ENCODE measurements around the gene JMJD1C. TPM values are rescaled to one million over a fixed set of nuclear protein-coding genes. Genes with fewer than 3 reads are reported as not detected.
"Not testable (repeated sequence)": the region's sequence is repeated elsewhere in the genome, so short reads cannot be mapped to it uniquely, and the experiment has no call there.

The JMJD1C gene
- total RNA-seq, 1 donor from 2014 or later = 143 TPM

DNA sequence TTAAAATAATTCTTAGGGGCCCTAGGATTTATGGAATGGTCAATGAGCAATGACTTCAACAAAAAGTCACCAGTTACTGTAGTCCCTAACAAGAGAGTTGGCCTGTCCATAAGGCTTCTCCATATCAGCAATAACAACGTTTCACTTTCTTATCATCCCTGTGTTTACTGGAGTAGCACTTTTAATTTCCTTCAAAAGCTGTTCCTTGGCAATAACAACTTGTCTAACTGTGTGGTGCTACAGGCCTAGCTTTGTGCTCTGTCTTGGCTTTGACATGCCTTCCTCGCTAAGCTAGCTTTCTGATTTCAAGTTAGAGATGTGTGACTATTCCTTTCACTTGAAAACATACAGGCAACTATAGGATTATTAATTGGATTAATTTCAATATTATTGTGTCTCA lies 81.1 kb downstream of the JMJD1C start:
- H3K4me3 Mint-ChIP-seq = no peak overlapping the region
- Histone ChIP-seq H3F3A (ENCODE audit: low read depth) (no peaks in the 10 kb centered on the region), H3K4me3 (no peak overlapping the region), H3K9ac (no peak overlapping the region), H3K36me3 (peaks cover 2% of the 10 kb centered on the region), H3K27ac (no peak overlapping the region), H3K4me1 (no peaks in the 10 kb centered on the region), H3K79me2 (ENCODE audit: low read depth) (peaks cover 92% of the 10 kb centered on the region), H4K20me1 (ENCODE audit: low read depth) (peaks cover 35% of the 10 kb centered on the region), H3K4me2 (no peak overlapping the region), H3K27me3 (no peaks in the 10 kb centered on the region), H3K9me3 (ENCODE audit: low read depth) (no peaks in the 10 kb centered on the region), H2AFZ (replicated peaks) (no peak overlapping the region)
- peaks cover 20% of the 10 kb centered on the region for H3K36me3 Mint-ChIP-seq
- no peaks in the 10 kb centered on the region for H3K4me1 Mint-ChIP-seq
- TF ChIP-seq EZH2phosphoT487 (IDR thresholded peaks at IDR 0.05) (no peak), EZH2 (IDR thresholded peaks at IDR 0.05) (no peak)
- H3K27me3 Mint-ChIP-seq (ENCODE audit: insufficient read depth, low read depth) = peaks cover 3% of the 10 kb centered on the region
- no peak for DNase-seq (ENCODE audit: low spot score)
- H3K9me3 Mint-ChIP-seq = peaks cover 33% of the 10 kb centered on the region
- no peak overlapping the region for H3K27ac Mint-ChIP-seq

DNA sequence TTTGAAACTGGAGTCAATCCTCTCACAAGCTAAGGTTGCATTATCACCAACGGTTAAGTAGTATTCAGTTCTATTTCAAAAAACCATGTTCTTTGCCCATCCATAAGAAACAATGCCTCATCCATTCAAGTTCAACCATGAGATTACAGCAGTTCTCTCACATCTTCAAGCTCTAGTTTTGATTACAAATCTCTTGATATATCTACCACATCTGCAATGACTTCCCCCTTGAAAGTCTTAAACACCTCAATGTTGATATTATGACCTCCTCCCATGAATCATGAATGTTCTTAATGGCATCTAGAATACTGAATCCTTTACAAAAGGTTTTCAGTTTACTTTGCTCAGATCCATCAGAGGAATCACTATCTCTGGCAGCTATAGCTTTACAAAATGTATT lies 81.8 kb downstream of the JMJD1C start:
- Histone ChIP-seq H2AFZ (replicated peaks) (no peak overlapping the region), H3F3A (ENCODE audit: low read depth) (no peaks in the 10 kb centered on the region), H4K20me1 (ENCODE audit: low read depth) (peaks cover 34% of the 10 kb centered on the region), H3K4me3 (no peak overlapping the region), H3K4me2 (no peak overlapping the region), H3K27me3 (no peaks in the 10 kb centered on the region), H3K36me3 (no peaks in the 10 kb centered on the region), H3K79me2 (ENCODE audit: low read depth) (peaks cover 88% of the 10 kb centered on the region), H3K9ac (no peak overlapping the region), H3K9me3 (ENCODE audit: low read depth) (no peaks in the 10 kb centered on the region), H3K27ac (no peak overlapping the region), H3K4me1 (no peaks in the 10 kb centered on the region)
- H3K4me1 Mint-ChIP-seq = no peaks in the 10 kb centered on the region
- peaks cover 3% of the 10 kb centered on the region for H3K27me3 Mint-ChIP-seq (ENCODE audit: insufficient read depth, low read depth)
- TF ChIP-seq, protein P1, sequence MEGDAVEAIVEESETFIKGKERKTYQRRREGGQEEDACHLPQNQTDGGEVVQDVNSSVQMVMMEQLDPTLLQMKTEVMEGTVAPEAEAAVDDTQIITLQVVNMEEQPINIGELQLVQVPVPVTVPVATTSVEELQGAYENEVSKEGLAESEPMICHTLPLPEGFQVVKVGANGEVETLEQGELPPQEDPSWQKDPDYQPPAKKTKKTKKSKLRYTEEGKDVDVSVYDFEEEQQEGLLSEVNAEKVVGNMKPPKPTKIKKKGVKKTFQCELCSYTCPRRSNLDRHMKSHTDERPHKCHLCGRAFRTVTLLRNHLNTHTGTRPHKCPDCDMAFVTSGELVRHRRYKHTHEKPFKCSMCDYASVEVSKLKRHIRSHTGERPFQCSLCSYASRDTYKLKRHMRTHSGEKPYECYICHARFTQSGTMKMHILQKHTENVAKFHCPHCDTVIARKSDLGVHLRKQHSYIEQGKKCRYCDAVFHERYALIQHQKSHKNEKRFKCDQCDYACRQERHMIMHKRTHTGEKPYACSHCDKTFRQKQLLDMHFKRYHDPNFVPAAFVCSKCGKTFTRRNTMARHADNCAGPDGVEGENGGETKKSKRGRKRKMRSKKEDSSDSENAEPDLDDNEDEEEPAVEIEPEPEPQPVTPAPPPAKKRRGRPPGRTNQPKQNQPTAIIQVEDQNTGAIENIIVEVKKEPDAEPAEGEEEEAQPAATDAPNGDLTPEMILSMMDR (IDR thresholded peaks at IDR 0.05) = no peak
- no peak for TF ChIP-seq EZH2phosphoT487 (IDR thresholded peaks at IDR 0.05)
- TF ChIP-seq EZH2 (IDR thresholded peaks at IDR 0.05) = no peak
- no peak for DNase-seq (ENCODE audit: low spot score)
- H3K9me3 Mint-ChIP-seq = peaks cover 29% of the 10 kb centered on the region
- peaks cover 17% of the 10 kb centered on the region for H3K36me3 Mint-ChIP-seq
- no peak overlapping the region for H3K27ac Mint-ChIP-seq
- no peak overlapping the region for H3K4me3 Mint-ChIP-seq

DNA sequence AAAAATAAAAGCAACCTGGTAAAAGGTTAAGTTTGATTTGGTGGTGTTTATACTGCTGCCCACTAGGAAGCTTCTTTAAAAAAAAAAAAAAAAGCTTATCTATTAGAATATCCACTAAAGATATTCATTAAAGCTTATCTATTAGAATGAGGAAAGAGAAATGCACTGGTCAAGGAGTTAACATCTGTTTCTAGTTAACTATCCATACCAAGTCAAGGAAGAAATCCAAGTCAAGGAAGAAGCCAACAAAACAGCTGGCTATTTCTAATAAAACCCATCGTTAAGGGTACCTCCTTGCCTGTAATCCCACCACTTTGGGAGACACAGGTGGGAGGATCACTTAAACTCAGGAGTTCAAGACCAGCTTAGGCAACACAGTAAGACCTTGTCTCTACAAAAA lies 82.6 kb downstream of the JMJD1C start:
- H2AFZ ChIP-seq (replicated peaks) = no peak overlapping the region
- no peak overlapping the region for H3K4me3 ChIP-seq
- H4K20me1 ChIP-seq (ENCODE audit: low read depth) = peaks cover 26% of the 10 kb centered on the region
- H3K4me1 ChIP-seq = no peaks in the 10 kb centered on the region
- H3K9ac ChIP-seq = no peak overlapping the region
- H3F3A ChIP-seq (ENCODE audit: low read depth) = no peaks in the 10 kb centered on the region
- no peaks in the 10 kb centered on the region for H3K4me1 Mint-ChIP-seq
- H3K36me3 ChIP-seq = no peaks in the 10 kb centered on the region
- no peaks in the 10 kb centered on the region for H3K27me3 ChIP-seq
- peaks cover 87% of the 10 kb centered on the region for H3K79me2 ChIP-seq (ENCODE audit: low read depth)
- no peak for DNase-seq (ENCODE audit: low spot score)
- H3K4me2 ChIP-seq = no peak overlapping the region
- H3K27ac ChIP-seq = no peak overlapping the region
- H3K4me3 Mint-ChIP-seq = no peak overlapping the region
- TF ChIP-seq, protein P1 (IDR thresholded peaks at IDR 0.05) = no peak
- TF ChIP-seq EZH2phosphoT487 (IDR thresholded peaks at IDR 0.05) = no peak
- TF ChIP-seq EZH2 (IDR thresholded peaks at IDR 0.05) = no peak
- peaks cover 23% of the 10 kb centered on the region for H3K9me3 Mint-ChIP-seq
- H3K9me3 ChIP-seq (ENCODE audit: low read depth) = no peaks in the 10 kb centered on the region
- H3K27ac Mint-ChIP-seq = no peak overlapping the region
- peaks cover 3% of the 10 kb centered on the region for H3K27me3 Mint-ChIP-seq (ENCODE audit: insufficient read depth, low read depth)
- H3K36me3 Mint-ChIP-seq = peaks cover 11% of the 10 kb centered on the region

DNA sequence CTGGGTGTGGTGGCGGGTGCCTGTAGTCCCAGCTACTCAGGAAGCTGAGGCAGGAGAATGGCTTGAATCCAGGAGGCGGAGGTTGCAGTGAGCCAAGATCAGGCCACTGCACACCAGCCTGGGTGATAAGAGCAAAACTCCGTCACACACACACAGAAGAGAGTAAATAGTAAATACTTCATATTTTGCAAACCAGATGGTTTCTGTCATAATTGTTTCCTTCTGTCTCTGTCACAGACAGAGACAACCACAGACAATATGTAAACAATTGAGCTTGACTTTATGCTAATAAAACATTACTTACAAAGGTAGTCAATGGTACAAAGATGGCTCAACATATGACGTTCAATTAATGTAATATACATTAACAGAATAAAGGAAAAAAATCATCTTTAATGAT lies 83.7 kb downstream of the JMJD1C start:
- Mint-ChIP-seq H3K4me1 (no peaks in the 10 kb centered on the region), H3K27me3 (ENCODE audit: insufficient read depth, low read depth) (peaks cover 5% of the 10 kb centered on the region), H3K4me3 (no peak overlapping the region), H3K9me3 (peaks cover 14% of the 10 kb centered on the region), H3K27ac (no peak overlapping the region), H3K36me3 (peaks cover 9% of the 10 kb centered on the region)
- Histone ChIP-seq H3K27me3 (no peaks in the 10 kb centered on the region), H3K9me3 (ENCODE audit: low read depth) (no peaks in the 10 kb centered on the region), H4K20me1 (ENCODE audit: low read depth) (peaks cover 22% of the 10 kb centered on the region), H3K79me2 (ENCODE audit: low read depth) (peaks cover 86% of the 10 kb centered on the region), H3K27ac (no peak overlapping the region), H3K36me3 (no peaks in the 10 kb centered on the region), H3K9ac (no peak overlapping the region), H2AFZ (replicated peaks) (no peak overlapping the region), H3F3A (ENCODE audit: low read depth) (no peaks in the 10 kb centered on the region), H3K4me2 (no peak overlapping the region), H3K4me1 (no peaks in the 10 kb centered on the region), H3K4me3 (no peak overlapping the region)
- DNase-seq (ENCODE audit: low spot score) = no peak
- TF ChIP-seq EZH2 (IDR thresholded peaks at IDR 0.05) = no peak
- TF ChIP-seq, protein P1 (IDR thresholded peaks at IDR 0.05) = no peak
- no peak for TF ChIP-seq EZH2phosphoT487 (IDR thresholded peaks at IDR 0.05)

DNA sequence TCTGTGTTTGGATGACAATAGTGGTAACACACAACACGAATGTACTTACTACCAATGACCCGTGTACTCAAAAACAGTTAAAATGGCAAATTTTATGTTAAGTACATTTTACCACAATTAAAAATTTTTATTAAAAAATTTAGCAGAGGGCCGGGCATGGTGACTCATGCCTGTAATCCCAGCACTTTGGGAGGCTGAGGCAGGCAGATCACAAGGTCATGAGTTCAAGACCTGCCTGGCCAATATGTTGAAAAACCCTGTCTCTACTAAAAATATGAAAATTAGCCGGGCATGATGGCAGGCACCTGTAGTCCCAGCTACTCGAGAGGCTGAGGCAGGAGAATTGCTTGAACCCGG lies 88.5 kb downstream of the JMJD1C start:
- H3K27ac ChIP-seq = not testable (repeated sequence)

More for the DNA sequence above, 88.5 kb downstream of the JMJD1C start:
- H3K4me3 Mint-ChIP-seq; H3F3A ChIP-seq (ENCODE audit: low read depth); H3K9me3 ChIP-seq (ENCODE audit: low read depth); H3K9me3 Mint-ChIP-seq; H4K20me1 ChIP-seq (ENCODE audit: low read depth); H3K4me1 ChIP-seq; H2AFZ ChIP-seq (replicated peaks); H3K9ac ChIP-seq; H3K4me2 ChIP-seq; H3K4me1 Mint-ChIP-seq; H3K27me3 ChIP-seq; H3K27ac Mint-ChIP-seq; H3K4me3 ChIP-seq; H3K36me3 ChIP-seq; H3K27me3 Mint-ChIP-seq (ENCODE audit: insufficient read depth, low read depth); DNase-seq (ENCODE audit: low spot score): not testable (repeated sequence)
- peaks cover 13% of the 10 kb centered on the region for H3K36me3 Mint-ChIP-seq
- peaks cover 78% of the 10 kb centered on the region for H3K79me2 ChIP-seq (ENCODE audit: low read depth)
